Neuronal stem cell (in vitro differentiated cells): ENCODE data around the gene RRP1.

Experiments used
- DNase-seq: peaks from one replicate; pipeline ENCODE4 v3.0.0-alpha.2; 2013; ENCODE audit warnings: low spot score
- H2AFZ ChIP-seq: one replicate; pipeline ENCODE4 v1.6.1; 2013; ENCODE audit warnings: mild to moderate bottlenecking, low read length, inconsistent platforms
- H2AK5ac ChIP-seq: 2 replicates; pipeline ENCODE4 v1.6.1; 2013; ENCODE audit warnings: low read depth, mild to moderate bottlenecking, inconsistent platforms, low read length, moderate library complexity, mixed read lengths
- H2BK120ac ChIP-seq: 2 replicates; pipeline ENCODE4 v1.6.1; 2013; ENCODE audit warnings: low read depth, mild to moderate bottlenecking, inconsistent platforms, low read length, moderate library complexity, mixed read lengths
- H2BK12ac ChIP-seq: one replicate; pipeline ENCODE4 v1.6.1; 2013; ENCODE audit warnings: low read length, inconsistent platforms
- H2BK15ac ChIP-seq: 2 replicates; pipeline ENCODE4 v1.6.1; 2013; ENCODE audit warnings: mild to moderate bottlenecking, low read length, inconsistent platforms, mixed read lengths
- H2BK5ac ChIP-seq: one replicate; pipeline ENCODE4 v1.6.1; 2013; ENCODE audit warnings: inconsistent platforms, mild to moderate bottlenecking, low read length, moderate library complexity
- H3K14ac ChIP-seq: one replicate; pipeline ENCODE4 v1.6.1; 2013; ENCODE audit warnings: low read length, inconsistent platforms
- H3K18ac ChIP-seq: 2 replicates; pipeline ENCODE4 v1.6.1; 2013; ENCODE audit warnings: low read length, inconsistent platforms
- H3K23ac ChIP-seq: 2 replicates; pipeline ENCODE4 v1.6.1; 2013; ENCODE audit warnings: low read depth, mild to moderate bottlenecking, mixed read lengths, low read length, inconsistent platforms; ENCODE audit not compliant: poor library complexity
- H3K27ac ChIP-seq: replicated peaks from 3 replicates; pipeline ENCODE4 v1.5.1; 2013; ENCODE audit warnings: low read length, inconsistent platforms
- H3K27me3 ChIP-seq, 3 experiments: 2 replicates each; pipeline ENCODE4 v1.6.1; 2013; ENCODE audit warnings: low read length in 3 of 3, mild to moderate bottlenecking in 2 of 3, inconsistent platforms in 1 of 3, low read depth in 1 of 3, mixed read lengths in 1 of 3, moderate library complexity in 1 of 3; ENCODE audit not compliant: control insufficient read depth in 3 of 3, insufficient read depth in 3 of 3
- H3K36me3 ChIP-seq, 2 donors: replicated peaks in 1 of 2; 2 replicates each; pipeline ENCODE4 v1.6.1; 2013; ENCODE audit warnings: low read length in 2 of 2; ENCODE audit not compliant: control insufficient read depth in 2 of 2, insufficient read depth in 2 of 2
- H3K4ac ChIP-seq: 2 replicates; pipeline ENCODE4 v1.6.1; 2013; ENCODE audit warnings: inconsistent platforms, mild to moderate bottlenecking, low read length, moderate library complexity
- H3K4me1 ChIP-seq, 2 donors: 1 replicate in 1 of 2; 2 replicates in 1 of 2; pipeline ENCODE4 v1.6.1; 2013; ENCODE audit warnings: low read length in 2 of 2, low read depth in 1 of 2; ENCODE audit not compliant: control insufficient read depth in 2 of 2, insufficient read depth in 1 of 2
- H3K4me2 ChIP-seq: one replicate; pipeline ENCODE4 v1.6.1; 2013; ENCODE audit warnings: mild to moderate bottlenecking, low read length, inconsistent platforms; ENCODE audit not compliant: insufficient read depth, poor library complexity, severe bottlenecking
- H3K4me3 ChIP-seq, 2 donors: 2 replicates each; pipeline ENCODE4 v1.5.1; 2013; ENCODE audit warnings: low read length in 2 of 2, mild to moderate bottlenecking in 2 of 2, inconsistent platforms in 1 of 2, moderate library complexity in 1 of 2
- H3K79me1 ChIP-seq: one replicate; pipeline ENCODE4 v1.6.1; 2013; ENCODE audit warnings: low read depth, mild to moderate bottlenecking, inconsistent platforms, low read length, moderate library complexity
- H3K9ac ChIP-seq: one replicate; pipeline ENCODE4 v1.6.1; 2013; ENCODE audit warnings: mild to moderate bottlenecking, low read depth, low read length, inconsistent platforms; ENCODE audit not compliant: poor library complexity
- H3K9me3 ChIP-seq, 2 donors: replicated peaks in 1 of 2; 2 replicates each; pipeline versions ENCODE3 to v1.6.1; 2013; ENCODE audit warnings: low read length in 2 of 2, mild to moderate bottlenecking in 2 of 2, inconsistent platforms in 1 of 2, low read depth in 1 of 2, mixed read lengths in 1 of 2, moderate library complexity in 1 of 2; ENCODE audit not compliant: control insufficient read depth in 2 of 2, insufficient read depth in 1 of 2
- H4K8ac ChIP-seq: one replicate; pipeline ENCODE4 v1.6.1; 2013; ENCODE audit warnings: low read depth, mild to moderate bottlenecking, inconsistent platforms, low read length, moderate library complexity
- H4K91ac ChIP-seq: one replicate; pipeline ENCODE4 v1.6.1; 2013; ENCODE audit warnings: low read length, low read depth, mild to moderate bottlenecking, inconsistent platforms; ENCODE audit not compliant: poor library complexity
- WGBS, 2 donors: extraction: QIAGEN DNeasy Blood & Tissue Kit; methylation state at CpG; one replicate each; pipeline ENCODE4 v1.1.7; 2013; ENCODE audit warnings: missing lambda C conversion rate in 2 of 2, mixed read lengths in 1 of 2; ENCODE audit not compliant: insufficient read length in 2 of 2, insufficient replicate concordance in 1 of 2; ENCODE audit errors: extremely low coverage in 2 of 2; 5-methylcytosine and 5-hydroxymethylcytosine counted together

The RRP1 gene

DNA sequence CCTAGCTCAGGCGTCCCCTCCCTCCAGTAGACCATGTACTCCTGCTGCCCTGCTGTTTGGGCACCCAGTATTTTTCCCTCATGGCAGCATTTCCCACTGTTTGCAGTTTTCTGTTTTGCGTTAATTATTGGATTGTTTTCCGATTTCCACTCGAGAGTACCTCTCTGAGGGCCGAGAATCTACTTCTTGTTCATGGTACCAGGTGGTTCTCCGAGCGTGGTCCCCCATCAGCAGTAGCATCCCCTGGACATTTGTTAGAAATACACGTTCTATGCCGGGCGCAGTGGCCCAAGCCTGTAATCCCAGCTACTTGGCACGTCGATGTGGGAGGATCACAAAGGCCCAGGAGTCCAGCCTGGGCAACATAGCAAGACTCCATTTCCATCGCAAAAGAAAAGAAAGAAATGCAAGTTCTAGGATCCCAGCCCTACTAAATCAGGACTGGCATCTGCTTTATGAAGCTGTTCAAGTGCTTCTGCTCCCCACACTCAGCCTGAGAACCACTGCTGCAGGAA, 690 bp downstream of the RRP1 start:
- no peak overlapping the region for H2BK12ac ChIP-seq
- H2AK5ac ChIP-seq: peak overlapping the region; percentile 67
- H3K4ac ChIP-seq: no peak overlapping the region
- no CpG with 5 or more reads among the region's 13 CpGs for WGBS, 2 donors
- H3K4me2 ChIP-seq: peak overlapping the region; percentile 70
- no peak overlapping the region for H3K18ac ChIP-seq
- H3K27me3 ChIP-seq: peaks cover 0 to 2% (median 0%) of the 10 kb centered on the region in 3 experiments
- H3K36me3 ChIP-seq: peaks cover 33 to 46% of the 10 kb centered on the region in 2 donors
- peak overlapping the region; percentile 97 for H2AFZ ChIP-seq
- H2BK5ac ChIP-seq: no peak overlapping the region
- peak overlapping the region; percentile 81 to 99 for H3K4me3 ChIP-seq
- peaks cover 4 to 9% of the 10 kb centered on the region in 2 donors for H3K4me1 ChIP-seq
- H3K79me1 ChIP-seq: peaks cover 15% of the 10 kb centered on the region
- H3K9me3 ChIP-seq: peaks cover 0 to 8% of the 10 kb centered on the region in 2 donors
- peak overlapping the region; percentile 86 for H3K9ac ChIP-seq
- no peak overlapping the region for H3K27ac ChIP-seq
- no peak overlapping the region for H4K91ac ChIP-seq
- H3K23ac ChIP-seq: peak overlapping the region; percentile 97
- H2BK120ac ChIP-seq: no peak overlapping the region
- no peak for DNase-seq
- no peak overlapping the region for H4K8ac ChIP-seq
- no peak overlapping the region for H3K14ac ChIP-seq
- H2BK15ac ChIP-seq: no peak overlapping the region

DNA sequence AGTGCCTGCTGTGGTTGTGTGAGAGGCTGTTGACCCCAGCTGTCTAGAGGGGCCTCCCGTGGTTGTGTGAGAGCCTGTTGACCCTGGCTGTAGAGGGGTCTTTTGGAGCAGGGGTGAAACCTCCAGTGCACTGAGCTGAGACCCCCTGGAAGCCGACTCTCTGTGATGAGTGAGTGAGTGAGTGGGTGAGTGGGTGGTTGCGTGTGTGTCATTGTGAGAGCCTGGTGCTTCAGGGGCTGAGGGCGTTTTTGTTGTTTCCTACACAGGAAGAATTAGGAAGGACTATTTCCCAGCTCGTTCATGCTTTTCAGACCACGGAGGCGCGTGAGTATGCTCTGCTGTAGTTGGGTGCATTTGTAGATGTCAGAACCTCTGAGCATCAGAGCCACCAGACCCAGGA, 3.0 kb downstream of the RRP1 start:
- no peak for DNase-seq
- Histone ChIP-seq H4K91ac (no peak overlapping the region), H3K23ac (no peak overlapping the region), H3K36me3 (peaks cover 50 to 69% of the 10 kb centered on the region in 2 donors), H2AK5ac (no peak overlapping the region), H3K79me1 (peaks cover 21% of the 10 kb centered on the region), H4K8ac (no peak overlapping the region), H3K9me3 (peaks cover 0 to 2% of the 10 kb centered on the region in 2 donors), H3K18ac (no peak overlapping the region), H2BK15ac (no peak overlapping the region), H3K27ac (no peak overlapping the region), H3K9ac (no peak overlapping the region), H2BK5ac (no peak overlapping the region), H2BK12ac (no peak overlapping the region), H3K27me3 (peaks cover 0 to 2% (median 0%) of the 10 kb centered on the region in 3 experiments), H2BK120ac (no peak overlapping the region), H3K4me1 (peaks cover 4 to 9% of the 10 kb centered on the region in 2 donors), H3K4me3 (peak overlapping the region in 1 of 2 donors; percentile 4), H2AFZ (no peak overlapping the region), H3K4ac (no peak overlapping the region), H3K14ac (no peak overlapping the region), H3K4me2 (no peak overlapping the region)
- no CpG with 5 or more reads among the region's 8 CpGs for WGBS, 2 donors

DNA sequence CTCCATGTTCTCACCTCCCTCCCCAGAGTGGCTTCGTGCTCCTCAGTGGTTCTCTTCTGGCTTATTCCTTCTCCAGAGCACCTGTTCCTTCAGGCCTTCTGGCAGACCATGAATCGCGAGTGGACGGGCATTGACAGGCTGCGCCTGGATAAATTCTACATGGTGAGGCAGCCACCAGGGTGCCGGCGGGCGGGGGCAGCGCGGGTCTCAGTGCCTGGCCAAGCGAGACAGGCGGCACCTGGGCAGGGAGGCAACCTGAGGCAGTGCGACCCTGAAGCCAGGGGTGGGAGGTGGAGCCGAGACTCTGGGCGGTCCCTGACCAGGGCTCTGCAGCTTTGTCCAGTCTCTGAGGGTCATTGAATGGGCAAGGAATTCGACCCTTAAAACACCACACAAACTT, 3.9 kb downstream of the RRP1 start:
- Histone ChIP-seq H3K27ac (no peak overlapping the region), H3K4me1 (peaks cover 4 to 9% of the 10 kb centered on the region in 2 donors), H3K18ac (no peak overlapping the region), H3K4me2 (no peak overlapping the region), H4K8ac (no peak overlapping the region), H3K36me3 (peaks cover 58 to 78% of the 10 kb centered on the region in 2 donors), H2BK5ac (no peak overlapping the region), H2AK5ac (no peak overlapping the region), H3K79me1 (peaks cover 23% of the 10 kb centered on the region), H2BK120ac (no peak overlapping the region), H2BK12ac (no peak overlapping the region), H3K23ac (no peak overlapping the region), H3K9ac (no peak overlapping the region), H3K4ac (no peak overlapping the region), H3K4me3 (peak overlapping the region in 1 of 2 donors; percentile 10), H3K9me3 (peaks cover 0 to 2% of the 10 kb centered on the region in 2 donors), H3K14ac (no peak overlapping the region), H4K91ac (no peak overlapping the region), H2AFZ (no peak overlapping the region), H3K27me3 (peaks cover 0 to 2% (median 0%) of the 10 kb centered on the region in 3 experiments), H2BK15ac (no peak overlapping the region)
- no peak for DNase-seq
- WGBS, 2 donors: no CpG with 5 or more reads among the region's 16 CpGs

DNA sequence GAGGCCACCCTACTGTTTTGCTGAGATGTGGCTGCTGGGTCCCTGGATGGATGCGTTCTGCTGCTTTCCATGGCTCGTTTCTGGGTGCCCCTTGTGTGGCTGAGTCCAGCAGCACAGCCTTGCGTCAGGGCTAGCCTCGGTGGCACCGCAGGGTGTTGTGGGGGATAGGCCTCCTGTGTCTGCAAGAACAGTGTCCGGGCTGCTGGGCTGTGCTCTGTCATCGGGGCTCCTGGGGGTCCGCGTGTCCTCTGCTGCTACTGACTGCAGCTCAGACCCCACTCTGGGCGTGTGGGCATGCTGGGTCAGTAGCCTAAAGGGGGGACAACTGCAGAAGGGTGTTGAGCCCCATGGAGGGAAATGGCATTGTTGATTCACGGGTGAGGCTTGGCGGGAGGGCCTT, 4.9 kb downstream of the RRP1 start:
- Histone ChIP-seq H2AFZ (no peak overlapping the region), H4K91ac (no peak overlapping the region), H2BK120ac (no peak overlapping the region), H4K8ac (no peak overlapping the region), H3K9me3 (peaks cover 0 to 2% of the 10 kb centered on the region in 2 donors), H2BK5ac (no peak overlapping the region), H3K4me1 (peaks cover 4 to 9% of the 10 kb centered on the region in 2 donors), H3K4ac (no peak overlapping the region), H3K36me3 (peaks cover 67 to 89% of the 10 kb centered on the region in 2 donors), H3K9ac (peak overlapping the region; percentile 50), H3K4me3 (no peak overlapping the region), H3K4me2 (no peak overlapping the region), H3K27me3 (peaks cover 0 to 2% (median 0%) of the 10 kb centered on the region in 3 experiments), H2AK5ac (no peak overlapping the region), H2BK12ac (no peak overlapping the region), H3K14ac (no peak overlapping the region), H3K27ac (no peak overlapping the region), H3K23ac (no peak overlapping the region), H3K79me1 (peaks cover 25% of the 10 kb centered on the region), H2BK15ac (no peak overlapping the region), H3K18ac (no peak overlapping the region)
- no peak for DNase-seq
- WGBS, 2 donors: no CpG with 5 or more reads among the region's 12 CpGs
